IPS-15b (cell line): Measurements from ENCODE around the gene RAPGEFL1.
"Not testable (repeated sequence)": the region's sequence is repeated elsewhere in the genome, so short reads cannot be mapped to it uniquely, and the experiment has no call there.

Source experiments
- H3K27me3 ChIP-seq: one replicate; pipeline ENCODE4 v1.6.1; 2013; ENCODE audit warnings: low read length; ENCODE audit not compliant: control insufficient read depth, insufficient read depth
- H3K36me3 ChIP-seq: one replicate; pipeline ENCODE4 v1.6.1; 2013; ENCODE audit warnings: low read length; ENCODE audit not compliant: control insufficient read depth, insufficient read depth
- H3K4me1 ChIP-seq: one replicate; pipeline ENCODE4 v1.6.1; 2013; ENCODE audit warnings: mild to moderate bottlenecking, low read length; ENCODE audit not compliant: control insufficient read depth, insufficient read depth
- H3K4me3 ChIP-seq: one replicate; pipeline ENCODE4 v1.5.1; 2013; ENCODE audit warnings: low read depth, low read length
- H3K9ac ChIP-seq: one replicate; pipeline ENCODE4 v1.6.1; 2013; ENCODE audit warnings: low read depth, mild to moderate bottlenecking, low read length
- H3K9me3 ChIP-seq: one replicate; pipeline ENCODE4 v1.6.1; 2013; ENCODE audit warnings: mild to moderate bottlenecking, low read length; ENCODE audit not compliant: control insufficient read depth, insufficient read depth

The RAPGEFL1 gene

DNA sequence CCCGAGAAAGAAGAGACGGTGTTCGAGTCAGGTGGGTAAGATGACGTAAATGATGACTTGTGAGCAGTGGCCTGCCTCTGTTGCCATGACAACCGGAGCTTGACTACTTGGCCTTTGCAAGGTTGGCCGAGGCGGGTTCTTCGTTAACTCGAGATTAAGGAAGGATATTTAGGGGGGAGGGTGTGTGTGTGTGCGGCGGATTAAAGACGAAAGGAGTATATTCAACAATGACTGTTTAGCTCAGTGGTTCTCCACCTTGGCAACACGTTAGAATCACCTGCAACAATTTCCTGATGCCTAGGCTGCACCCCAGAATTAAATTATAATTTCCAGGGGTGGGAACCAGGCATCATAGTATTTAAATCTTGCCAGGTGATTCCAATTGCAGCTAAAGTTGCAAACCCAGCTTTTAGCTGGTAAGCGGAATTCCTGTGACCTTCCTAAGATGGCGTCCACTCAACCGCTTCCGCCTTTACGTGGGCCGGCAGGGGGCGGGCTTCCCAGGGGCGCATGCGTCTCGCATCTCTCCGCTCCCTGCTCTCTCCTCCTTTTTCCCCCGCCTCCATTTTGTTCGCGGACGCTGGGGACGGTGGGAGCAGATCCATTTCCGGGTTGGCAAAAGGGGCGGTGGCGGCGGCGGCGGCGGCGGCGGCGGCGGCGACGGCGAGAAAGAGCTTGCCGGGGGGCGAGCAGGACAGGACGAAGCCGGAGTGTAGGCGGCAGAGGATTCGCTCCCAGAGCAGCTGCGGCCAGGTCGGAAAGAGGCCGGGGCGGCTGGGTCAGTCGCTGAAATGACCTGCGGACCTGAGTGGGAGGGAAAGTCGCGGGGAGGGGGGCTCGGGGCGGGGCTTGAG lies 41.7 kb downstream of the RAPGEFL1 start, which contains the start of gene WIPF2:
TSS of gene WIPF2 (plus strand) at position 565 of the 854 bp plus-strand sequence. CDS start 37,156 bp downstream, outside the sequence.
- Histone ChIP-seq H3K27me3 (no peaks in the 10 kb centered on the region), H3K36me3 (no peaks in the 10 kb centered on the region), H3K4me3 (peak within 1 kb of the TSS; percentile 84), H3K4me1 (no peaks in the 10 kb centered on the region), H3K9me3 (no peaks in the 10 kb centered on the region), H3K9ac (no peak within 1 kb of the TSS)

GRCh38 chr17:40219594-40220338 lies 42.5 kb downstream of the RAPGEFL1 start:
- H3K9me3 ChIP-seq = no peaks in the 10 kb centered on the region
- H3K9ac ChIP-seq = no peak overlapping the region
- H3K4me3 ChIP-seq = peak overlapping the region; percentile 62
- H3K36me3 ChIP-seq = no peaks in the 10 kb centered on the region
- H3K27me3 ChIP-seq = no peaks in the 10 kb centered on the region
- H3K4me1 ChIP-seq = peaks cover 2% of the 10 kb centered on the region

DNA sequence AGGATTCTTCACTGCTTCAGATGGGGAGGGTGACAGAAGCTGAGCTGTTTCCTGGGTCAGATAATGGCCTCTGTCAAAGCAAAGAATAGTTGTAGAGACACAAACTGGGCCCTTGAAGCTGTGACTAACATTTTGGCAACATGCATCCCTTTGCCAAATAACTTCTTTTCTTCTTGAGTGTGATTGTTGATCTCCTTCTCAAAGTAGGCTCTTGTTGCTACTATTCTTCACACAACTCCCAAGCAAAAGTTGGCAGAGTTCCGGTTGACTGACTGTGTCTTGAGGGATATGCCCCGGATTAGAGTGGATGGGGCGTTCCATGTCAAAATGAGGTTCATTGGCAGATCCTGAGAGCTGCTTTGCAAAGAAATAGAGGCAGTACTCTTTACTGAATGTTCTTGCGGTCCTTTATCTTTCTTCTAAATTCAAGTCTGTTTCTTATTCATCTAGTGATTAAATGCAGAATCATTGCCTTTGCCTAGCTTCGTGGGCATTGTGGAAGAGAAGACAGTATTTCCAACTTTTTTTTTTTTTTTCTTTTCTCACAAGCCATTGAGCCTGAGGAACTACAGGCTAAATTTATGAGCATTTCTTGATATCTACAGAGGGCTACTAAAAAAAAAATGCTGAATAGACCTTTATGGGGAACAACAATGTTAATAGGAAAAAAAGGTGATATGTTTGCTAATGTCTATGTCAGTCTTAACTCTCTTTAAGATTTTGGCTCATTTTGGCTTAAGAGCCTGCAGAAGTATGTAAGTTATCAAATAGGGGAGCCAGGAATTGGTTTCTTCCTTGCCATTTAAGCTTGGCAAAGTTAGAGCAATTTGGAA lies 47.7 kb downstream of the RAPGEFL1 start:
- Histone ChIP-seq H3K4me3 (no peak overlapping the region), H3K36me3 (no peaks in the 10 kb centered on the region), H3K9me3 (no peaks in the 10 kb centered on the region), H3K4me1 (peaks cover 2% of the 10 kb centered on the region), H3K9ac (no peak overlapping the region), H3K27me3 (no peaks in the 10 kb centered on the region)

DNA sequence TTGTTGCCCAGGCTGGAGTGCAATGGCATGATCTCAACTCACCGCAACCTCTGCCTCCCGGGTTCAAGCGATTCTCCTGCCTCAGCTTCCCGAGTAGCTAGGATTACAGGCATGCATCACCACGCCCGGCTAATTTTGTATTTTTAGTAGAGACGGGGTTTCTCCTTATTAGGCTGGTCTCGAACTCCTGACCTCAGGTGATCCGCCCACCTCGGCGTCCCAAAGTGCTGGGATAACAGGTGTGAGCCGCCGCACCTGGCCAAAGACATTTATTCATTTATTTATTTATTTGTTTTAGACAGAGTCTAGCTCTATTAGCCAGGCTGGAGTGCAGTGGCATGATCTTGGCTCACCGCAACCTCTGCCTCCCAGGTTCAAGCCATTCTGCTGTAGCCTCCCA lies 51.9 kb downstream of the RAPGEFL1 start:
- not testable (repeated sequence) for H3K36me3 ChIP-seq, H3K4me3 ChIP-seq, H3K27me3 ChIP-seq, H3K9ac ChIP-seq, H3K4me1 ChIP-seq, H3K9me3 ChIP-seq

DNA sequence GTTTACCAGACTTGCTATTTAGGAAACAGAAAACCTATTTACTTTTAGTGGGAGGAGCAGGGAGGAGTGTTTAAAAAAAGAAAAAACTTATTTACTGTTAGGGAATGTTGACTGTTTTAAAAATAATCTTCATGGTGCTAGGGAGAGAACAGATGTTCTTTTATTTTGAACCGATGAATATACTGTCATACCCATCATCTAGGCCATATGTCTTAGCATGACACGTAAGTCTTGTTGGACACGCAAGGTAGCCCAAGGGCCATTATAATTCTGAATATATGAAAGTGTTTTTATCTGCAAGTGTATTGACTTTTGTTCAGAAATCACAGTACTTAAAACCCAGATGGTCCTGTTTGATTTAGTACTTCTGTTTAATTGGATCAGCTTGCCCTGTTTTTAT lies 53.4 kb downstream of the RAPGEFL1 start:
- Histone ChIP-seq H3K9me3 (no peaks in the 10 kb centered on the region), H3K4me3 (no peak overlapping the region), H3K4me1 (peaks cover 2% of the 10 kb centered on the region), H3K9ac (no peak overlapping the region), H3K27me3 (no peaks in the 10 kb centered on the region), H3K36me3 (peaks cover 4% of the 10 kb centered on the region)

DNA sequence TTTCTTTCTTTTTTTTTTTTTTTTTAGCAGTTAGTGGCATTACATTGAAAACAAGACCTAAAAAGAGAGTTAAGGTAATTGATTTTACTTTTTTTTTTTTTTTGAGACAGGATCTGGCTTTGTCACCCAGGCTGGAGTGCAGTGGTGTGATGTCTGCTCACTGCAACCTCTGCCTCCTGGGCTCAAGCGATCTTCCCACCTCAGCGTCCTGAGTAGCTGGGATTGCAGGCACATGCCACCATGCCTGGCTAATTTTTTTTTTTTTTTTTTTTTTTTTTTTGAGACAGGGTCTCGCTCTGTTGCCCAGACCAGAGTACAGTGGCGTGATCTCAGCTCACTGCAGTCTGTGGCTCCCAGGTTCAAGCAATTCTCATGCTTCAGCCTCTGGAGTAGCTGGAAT lies 54.7 kb downstream of the RAPGEFL1 start:
- not testable (repeated sequence) for H3K9me3 ChIP-seq, H3K4me1 ChIP-seq, H3K9ac ChIP-seq, H3K4me3 ChIP-seq, H3K27me3 ChIP-seq, H3K36me3 ChIP-seq

- Histone ChIP-seq H3K9ac (no peak overlapping the region), H3K4me1 (no peaks in the 10 kb centered on the region), H3K9me3 (no peaks in the 10 kb centered on the region), H3K27me3 (no peaks in the 10 kb centered on the region), H3K36me3 (no peaks in the 10 kb centered on the region), H3K4me3 (no peak overlapping the region)
These were observed 64.1 kb downstream of the RAPGEFL1 start for GRCh38 chr17:40241252-40241834.

DNA sequence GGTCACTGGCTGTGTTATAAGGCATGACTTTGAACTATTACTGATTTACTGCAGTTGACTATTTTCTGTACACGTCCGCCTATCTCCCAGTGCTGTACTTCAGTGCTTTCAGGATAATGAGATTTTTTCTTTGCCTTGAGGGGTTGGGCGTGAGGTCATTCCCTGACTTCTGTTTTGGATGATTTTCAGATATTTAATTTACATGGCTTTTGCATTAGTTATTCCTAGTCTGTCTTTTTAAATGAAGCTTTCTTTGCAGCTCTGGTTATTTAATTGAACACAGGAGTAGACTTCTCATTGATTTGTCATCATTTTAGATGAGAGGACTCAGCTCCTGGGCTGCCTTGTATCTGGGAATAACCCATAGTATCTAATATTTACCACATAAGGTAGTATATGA lies 65.5 kb downstream of the RAPGEFL1 start:
- Histone ChIP-seq H3K4me3 (no peak overlapping the region), H3K9ac (no peak overlapping the region), H3K9me3 (no peaks in the 10 kb centered on the region), H3K36me3 (no peaks in the 10 kb centered on the region), H3K4me1 (no peaks in the 10 kb centered on the region), H3K27me3 (no peaks in the 10 kb centered on the region)

GRCh38 chr17:40243761-40244160 lies 66.5 kb downstream of the RAPGEFL1 start:
- H3K36me3 ChIP-seq = no peaks in the 10 kb centered on the region
- H3K9ac ChIP-seq = no peak overlapping the region
- H3K4me1 ChIP-seq = no peaks in the 10 kb centered on the region
- no peaks in the 10 kb centered on the region for H3K27me3 ChIP-seq
- no peaks in the 10 kb centered on the region for H3K9me3 ChIP-seq
- no peak overlapping the region for H3K4me3 ChIP-seq

DNA sequence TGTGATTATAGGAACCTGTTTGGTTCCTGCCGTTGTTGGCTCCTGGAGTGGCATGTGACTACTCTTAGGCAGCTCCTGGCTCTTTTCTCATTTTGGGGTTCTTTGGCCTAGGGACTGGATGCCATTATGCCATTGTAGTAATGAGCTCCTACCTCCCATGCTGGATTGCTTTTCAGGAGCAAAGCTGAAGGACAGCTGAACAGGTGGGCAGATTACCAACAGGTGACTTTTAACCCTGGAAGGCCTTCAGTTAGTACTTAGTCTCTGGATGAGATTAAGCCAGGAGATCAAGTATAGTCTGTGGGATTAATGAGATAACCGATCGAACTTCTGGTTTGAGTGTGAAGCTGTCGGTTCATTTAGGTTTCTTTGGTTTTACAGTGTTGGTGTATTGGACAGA lies 67.0 kb downstream of the RAPGEFL1 start:
- H3K4me1 ChIP-seq = no peaks in the 10 kb centered on the region
- H3K4me3 ChIP-seq = no peak overlapping the region
- no peaks in the 10 kb centered on the region for H3K9me3 ChIP-seq
- H3K27me3 ChIP-seq = no peaks in the 10 kb centered on the region
- H3K9ac ChIP-seq = no peak overlapping the region
- H3K36me3 ChIP-seq = no peaks in the 10 kb centered on the region
